D341Med (cell line): Measurements from ENCODE around the gene PITPNC1.
"Not testable (repeated sequence)": the region's sequence is repeated elsewhere in the genome, so short reads cannot be mapped to it uniquely, and the experiment has no call there.

Experiments
- DNase-seq: peaks from one replicate; pipeline ENCODE4 v3.0.0; 2012; ENCODE audit warnings: low spot score

The PITPNC1 gene

GRCh38 chr17:67516571-67516970 is 139.5 kb downstream of the PITPNC1 start:
- not testable (repeated sequence) for DNase-seq

- no peak for DNase-seq
Observed at GRCh38 chr17:67517325-67517724, 140.2 kb downstream of the PITPNC1 start.

GRCh38 chr17:67518876-67519275 is 141.8 kb downstream of the PITPNC1 start:
- DNase-seq: no peak

GRCh38 chr17:67519801-67520251 is 142.7 kb downstream of the PITPNC1 start:
- DNase-seq: no peak

GRCh38 chr17:67520252-67520906 is 143.3 kb downstream of the PITPNC1 start:
- no peak for DNase-seq

GRCh38 chr17:67520916-67521774 is 144.1 kb downstream of the PITPNC1 start:
- DNase-seq: no peak

GRCh38 chr17:67521775-67522069 is 144.6 kb downstream of the PITPNC1 start:
- no peak for DNase-seq

GRCh38 chr17:67523101-67523500 is 146.0 kb downstream of the PITPNC1 start:
- DNase-seq: no peak

GRCh38 chr17:67525239-67526135 is 148.4 kb downstream of the PITPNC1 start:
- no peak for DNase-seq

- DNase-seq: no peak
Observed at GRCh38 chr17:67526700-67527099, 149.6 kb downstream of the PITPNC1 start.

GRCh38 chr17:67528751-67529436 is 151.8 kb downstream of the PITPNC1 start:
- DNase-seq: no peak

- no peak for DNase-seq
Observed at GRCh38 chr17:67531291-67531690, 154.2 kb downstream of the PITPNC1 start.

GRCh38 chr17:67532326-67532871 is 155.3 kb downstream of the PITPNC1 start:
- DNase-seq: no peak

GRCh38 chr17:67534941-67535340 is 157.9 kb downstream of the PITPNC1 start:
- no peak for DNase-seq

- DNase-seq: no peak
Observed at GRCh38 chr17:67542219-67543114, 165.4 kb downstream of the PITPNC1 start.

- no peak for DNase-seq
Observed at GRCh38 chr17:67544364-67544955, 167.4 kb downstream of the PITPNC1 start.

GRCh38 chr17:67546578-67547527 is 169.8 kb downstream of the PITPNC1 start:
- no peak for DNase-seq

- no peak for DNase-seq
Observed at GRCh38 chr17:67548693-67549092, 171.6 kb downstream of the PITPNC1 start.

GRCh38 chr17:67549820-67550219 is 172.7 kb downstream of the PITPNC1 start:
- no peak for DNase-seq
